Measurements from ENCODE around the gene LCA5.
A peak's percentile ranks its signal among the peaks of the same experiment; 100 is the strongest.
"Not testable (repeated sequence)": the region's sequence is repeated elsewhere in the genome, so short reads cannot be mapped to it uniquely, and the experiment has no call there.

Gene LCA5

DNA sequence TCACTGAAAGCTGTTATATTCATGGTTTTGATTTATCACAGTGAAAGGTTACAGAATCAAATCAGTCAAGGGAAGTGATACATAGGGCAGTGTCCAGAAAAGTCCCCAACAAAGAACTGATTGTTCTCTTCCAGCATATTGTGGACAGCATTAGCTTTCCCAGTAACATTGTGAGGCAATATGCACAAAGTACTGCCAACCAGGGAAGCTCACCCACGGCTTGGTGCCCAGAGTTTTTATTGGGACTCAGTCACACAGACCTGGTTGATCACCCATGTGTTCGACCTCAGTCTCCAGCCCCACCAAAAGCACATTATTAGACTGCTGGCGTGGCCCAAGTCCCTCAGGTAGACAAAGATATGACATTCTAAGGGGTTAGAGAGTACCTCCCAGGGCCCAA, 76.0 kb downstream of the LCA5 start:
- no peak overlapping the region for H3K27ac Mint-ChIP-seq
- ATAC-seq, result peak; percentile 31
- no peaks in the 10 kb centered on the region for H3K36me3 Mint-ChIP-seq
- no peaks in the 10 kb centered on the region for H3K9me3 Mint-ChIP-seq
- H3K4me1 Mint-ChIP-seq, result no peaks in the 10 kb centered on the region
- no peak overlapping the region for H3K4me3 Mint-ChIP-seq
- no peaks in the 10 kb centered on the region for H3K27me3 Mint-ChIP-seq

DNA sequence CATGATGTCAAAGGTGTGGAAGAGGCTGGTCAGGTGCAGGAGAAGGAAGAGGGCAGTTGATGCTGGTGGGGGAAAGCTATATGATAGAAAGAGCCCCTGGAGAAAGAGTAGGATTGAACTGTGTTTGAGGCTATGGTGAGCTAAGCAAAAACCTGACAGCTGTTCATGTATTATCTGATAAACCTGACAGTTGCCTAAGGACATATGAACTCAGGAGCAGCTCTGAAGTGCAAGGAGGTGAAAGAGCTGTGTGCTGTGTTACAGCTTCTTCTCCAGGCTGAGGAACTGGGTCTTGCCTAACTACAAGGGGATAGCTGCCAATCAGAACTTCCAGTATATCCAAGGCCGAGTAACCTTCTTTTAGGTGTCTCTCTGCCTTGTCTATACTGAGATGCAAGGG, 81.8 kb downstream of the LCA5 start:
- no peak for ATAC-seq
- no peaks in the 10 kb centered on the region for H3K27me3 Mint-ChIP-seq
- H3K4me3 Mint-ChIP-seq, result no peak overlapping the region
- no peaks in the 10 kb centered on the region for H3K4me1 Mint-ChIP-seq
- H3K9me3 Mint-ChIP-seq, result no peaks in the 10 kb centered on the region
- no peaks in the 10 kb centered on the region for H3K36me3 Mint-ChIP-seq
- no peak overlapping the region for H3K27ac Mint-ChIP-seq

DNA sequence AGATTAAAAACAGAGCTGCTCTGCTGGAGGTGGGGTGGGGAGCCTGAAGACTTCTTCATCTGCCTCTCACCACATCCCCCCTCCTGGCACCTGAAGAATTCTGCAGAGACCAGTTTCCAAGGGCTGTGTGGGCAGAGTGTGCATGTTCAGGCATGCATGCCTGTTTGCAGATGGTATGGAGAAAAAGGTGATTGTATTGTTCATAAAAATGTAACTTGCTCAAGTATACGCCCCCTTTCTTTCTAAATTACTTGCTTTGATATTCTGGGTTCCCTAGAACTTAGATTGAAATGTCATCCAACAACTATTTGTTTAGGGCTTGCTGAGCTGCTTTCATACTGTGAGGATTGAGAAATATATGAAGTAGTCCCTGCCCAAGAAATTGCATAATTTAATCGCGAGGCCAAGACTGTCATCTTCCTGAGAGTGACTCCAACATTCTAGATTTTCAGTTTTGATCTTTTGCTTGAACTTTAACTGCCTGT, 83.6 kb downstream of the LCA5 start:
- ATAC-seq, result peak; percentile 47
- no peaks in the 10 kb centered on the region for H3K27me3 Mint-ChIP-seq
- no peaks in the 10 kb centered on the region for H3K36me3 Mint-ChIP-seq
- no peak overlapping the region for H3K4me3 Mint-ChIP-seq
- H3K27ac Mint-ChIP-seq, result no peak overlapping the region
- no peaks in the 10 kb centered on the region for H3K9me3 Mint-ChIP-seq
- no peaks in the 10 kb centered on the region for H3K4me1 Mint-ChIP-seq

DNA sequence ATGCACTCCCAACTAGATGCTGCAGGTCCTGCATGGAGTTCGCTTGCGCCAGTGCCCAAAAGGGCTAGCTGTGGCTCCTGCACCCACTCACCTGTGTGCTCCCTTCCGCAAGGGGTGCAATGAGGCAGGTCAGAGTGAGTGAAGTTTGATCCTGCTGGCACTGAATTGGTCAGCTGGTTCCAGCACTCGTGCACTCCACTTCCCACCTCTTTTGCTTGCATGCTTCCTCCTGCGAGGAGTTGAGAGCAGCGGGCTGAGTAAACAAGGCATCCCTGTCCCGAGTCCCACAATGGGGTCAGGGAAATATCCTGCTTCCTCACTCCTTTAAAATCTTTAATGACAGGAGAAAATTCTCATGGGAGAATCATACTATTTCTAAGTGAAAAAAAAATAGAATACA, 86.2 kb downstream of the LCA5 start:
- Mint-ChIP-seq H3K36me3 (no peaks in the 10 kb centered on the region), H3K4me3 (no peak overlapping the region), H3K27ac (no peak overlapping the region), H3K27me3 (no peaks in the 10 kb centered on the region), H3K9me3 (no peaks in the 10 kb centered on the region), H3K4me1 (no peaks in the 10 kb centered on the region)
- ATAC-seq, result no peak

DNA sequence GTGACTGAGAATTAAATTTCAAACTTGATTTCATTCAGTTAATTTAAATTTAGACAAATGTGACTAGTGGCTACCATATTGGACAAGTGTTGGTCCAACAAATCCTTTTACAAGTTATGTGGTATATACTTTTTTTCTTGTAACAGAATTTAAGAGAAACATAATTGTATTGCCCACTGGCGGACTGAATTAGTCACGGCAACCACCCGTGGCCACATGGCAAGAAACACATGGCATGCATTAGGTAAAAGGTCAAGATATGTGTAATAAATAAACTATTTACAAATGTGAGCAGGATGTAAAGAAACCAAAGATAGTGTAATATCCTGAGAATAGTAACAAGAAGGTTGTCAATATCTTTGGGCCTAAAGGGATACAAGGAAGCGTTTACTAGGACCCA, 91.2 kb downstream of the LCA5 start:
- no peak for ATAC-seq
- Mint-ChIP-seq H3K4me1 (no peaks in the 10 kb centered on the region), H3K4me3 (no peak overlapping the region), H3K27ac (no peak overlapping the region), H3K9me3 (no peaks in the 10 kb centered on the region), H3K36me3 (no peaks in the 10 kb centered on the region), H3K27me3 (no peaks in the 10 kb centered on the region)

DNA sequence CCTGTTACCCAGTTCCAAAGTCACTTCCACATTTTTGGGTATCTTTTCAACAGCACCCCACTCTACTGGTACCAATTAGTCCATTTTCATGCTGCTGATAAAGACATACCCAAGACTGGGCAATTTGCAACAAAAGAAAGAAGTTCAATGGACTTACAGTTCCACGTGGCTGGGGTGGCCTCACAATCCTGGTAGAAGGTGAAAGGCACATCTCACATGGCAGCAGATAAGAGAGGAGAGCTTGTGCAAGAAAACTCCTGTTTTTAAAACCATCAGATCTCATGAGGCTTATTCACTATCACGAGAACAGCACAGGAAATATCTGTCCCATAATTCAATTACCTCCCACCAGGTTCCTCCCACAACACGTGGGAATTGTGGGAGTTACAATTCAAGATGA, 93.4 kb downstream of the LCA5 start:
- H3K4me1 Mint-ChIP-seq, H3K9me3 Mint-ChIP-seq, H3K27me3 Mint-ChIP-seq, H3K36me3 Mint-ChIP-seq, H3K4me3 Mint-ChIP-seq, H3K27ac Mint-ChIP-seq, ATAC-seq: not testable (repeated sequence)

DNA sequence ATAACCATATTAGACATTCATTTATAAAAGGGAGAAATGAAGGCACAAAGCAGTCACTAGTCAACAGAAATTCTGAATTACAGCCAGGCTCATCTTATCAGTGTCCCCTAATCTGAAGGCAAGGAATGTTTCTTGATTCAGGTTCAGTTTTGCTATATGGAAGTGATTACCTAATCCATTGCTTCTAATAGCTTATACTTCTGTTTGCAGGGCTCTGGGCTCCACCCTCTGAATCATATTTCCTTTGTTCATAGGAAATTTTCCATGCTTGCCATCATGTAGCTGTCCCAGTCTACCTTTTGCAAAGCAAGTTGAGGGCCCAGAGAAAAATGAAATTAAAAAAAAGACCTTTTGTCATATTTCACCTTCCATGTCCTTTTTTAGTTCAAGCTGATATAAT, 96.0 kb downstream of the LCA5 start:
- Mint-ChIP-seq H3K27me3 (no peaks in the 10 kb centered on the region), H3K4me1 (no peaks in the 10 kb centered on the region), H3K36me3 (no peaks in the 10 kb centered on the region), H3K27ac (no peak overlapping the region), H3K4me3 (no peak overlapping the region), H3K9me3 (no peaks in the 10 kb centered on the region)
- no peak for ATAC-seq

DNA sequence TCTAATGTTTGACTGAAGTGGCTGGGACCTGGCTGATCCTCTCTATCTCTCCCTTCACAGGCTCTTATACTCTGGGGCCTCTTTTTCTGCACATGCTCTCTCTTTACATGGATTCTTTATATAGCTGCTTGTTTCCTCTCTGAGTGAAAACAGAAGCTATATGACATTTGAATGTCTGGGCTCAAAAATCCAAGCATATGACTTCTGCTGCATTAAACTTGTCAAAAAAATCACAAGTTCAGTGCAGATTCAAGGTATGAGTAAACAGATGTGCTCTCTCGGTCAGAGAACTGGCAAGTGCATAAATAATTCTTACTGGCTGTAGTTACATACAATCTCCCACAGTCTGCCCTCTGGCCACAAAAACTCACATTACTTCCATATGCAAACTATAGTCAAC, 96.6 kb downstream of the LCA5 start:
- Mint-ChIP-seq H3K4me3 (no peak overlapping the region), H3K9me3 (no peaks in the 10 kb centered on the region), H3K4me1 (no peaks in the 10 kb centered on the region), H3K27ac (no peak overlapping the region), H3K36me3 (no peaks in the 10 kb centered on the region), H3K27me3 (no peaks in the 10 kb centered on the region)
- peak; percentile 64 for ATAC-seq

DNA sequence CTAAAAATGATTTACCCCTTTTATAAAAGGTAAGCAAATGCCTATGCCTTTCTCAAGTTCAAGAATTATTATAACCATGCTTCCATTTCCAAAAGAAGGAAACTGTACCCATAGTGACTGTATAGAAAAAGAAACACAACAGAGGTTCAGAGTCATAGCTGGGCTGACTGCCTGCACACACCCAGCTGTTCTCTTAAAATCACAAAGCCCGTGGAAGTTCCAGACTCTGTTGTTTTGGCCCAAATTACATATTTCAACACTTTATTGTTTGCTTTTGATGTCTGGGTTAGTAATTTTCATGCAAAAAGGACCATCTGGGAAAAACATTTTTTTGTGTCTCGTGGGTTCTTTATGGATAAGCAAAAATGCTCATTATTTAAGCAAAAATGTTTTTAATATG, 99.2 kb downstream of the LCA5 start:
- H3K9me3 Mint-ChIP-seq, result no peaks in the 10 kb centered on the region
- ATAC-seq, result no peak
- no peak overlapping the region for H3K4me3 Mint-ChIP-seq
- H3K36me3 Mint-ChIP-seq, result no peaks in the 10 kb centered on the region
- no peak overlapping the region for H3K27ac Mint-ChIP-seq
- H3K27me3 Mint-ChIP-seq, result no peaks in the 10 kb centered on the region
- no peaks in the 10 kb centered on the region for H3K4me1 Mint-ChIP-seq

DNA sequence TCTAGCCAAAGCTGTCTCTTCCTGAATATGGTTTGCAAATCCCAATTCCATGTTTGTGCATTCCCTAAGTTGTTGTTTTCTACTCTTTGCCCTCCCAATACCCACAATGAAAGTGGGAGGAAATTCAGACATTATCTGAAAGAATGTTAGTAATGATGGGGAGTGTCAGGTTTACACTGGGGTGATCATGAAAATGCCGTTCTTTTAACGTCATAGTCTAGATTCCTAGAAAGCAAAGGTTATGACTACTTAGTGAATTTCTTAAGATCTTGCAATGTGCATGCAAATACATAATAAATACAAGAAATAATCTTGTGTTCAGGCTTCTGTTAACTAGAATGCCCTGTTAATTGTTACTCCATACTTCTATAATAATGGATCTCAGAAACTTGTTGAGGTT, 101.0 kb downstream of the LCA5 start:
- no peaks in the 10 kb centered on the region for H3K4me1 Mint-ChIP-seq
- H3K27ac Mint-ChIP-seq, result no peak overlapping the region
- no peak for ATAC-seq
- H3K4me3 Mint-ChIP-seq, result no peak overlapping the region
- H3K36me3 Mint-ChIP-seq, result no peaks in the 10 kb centered on the region
- H3K9me3 Mint-ChIP-seq, result no peaks in the 10 kb centered on the region
- H3K27me3 Mint-ChIP-seq, result no peaks in the 10 kb centered on the region

DNA sequence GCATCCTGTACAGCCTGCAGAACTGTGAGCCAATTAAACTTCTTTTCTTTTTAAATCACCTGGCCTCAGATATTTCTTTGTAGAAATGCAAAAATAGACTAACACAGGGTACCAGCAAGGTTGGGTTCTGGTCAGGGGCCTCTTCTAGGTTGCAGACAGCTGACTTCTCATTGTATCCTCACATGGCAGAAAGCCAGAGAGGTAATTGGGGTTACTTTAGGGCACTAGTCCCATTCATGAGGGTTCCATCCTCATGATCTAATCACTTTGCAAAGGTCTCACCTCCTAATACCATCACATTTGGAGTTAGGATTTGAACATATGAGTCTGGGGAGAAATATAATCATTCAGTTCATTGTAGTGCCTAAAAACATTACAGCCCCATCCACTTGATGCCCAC, 101.5 kb downstream of the LCA5 start:
- H3K27me3 Mint-ChIP-seq, result no peaks in the 10 kb centered on the region
- H3K36me3 Mint-ChIP-seq, result no peaks in the 10 kb centered on the region
- H3K4me1 Mint-ChIP-seq, result no peaks in the 10 kb centered on the region
- no peak overlapping the region for H3K27ac Mint-ChIP-seq
- H3K4me3 Mint-ChIP-seq, result no peak overlapping the region
- ATAC-seq, result no peak
- H3K9me3 Mint-ChIP-seq, result no peaks in the 10 kb centered on the region
